Measurements from ENCODE around the gene PAMR1. TPM values are rescaled to one million over a fixed set of nuclear protein-coding genes. Genes with fewer than 3 reads are reported as not detected.

Gene PAMR1
- total RNA-seq, 4 donors from 2014 or later, result 12.7 to 20.8 (median 17.8) TPM

- no peak for TF ChIP-seq POLR2A (IDR thresholded peaks at IDR 0.05)
- TF ChIP-seq, protein P1, sequence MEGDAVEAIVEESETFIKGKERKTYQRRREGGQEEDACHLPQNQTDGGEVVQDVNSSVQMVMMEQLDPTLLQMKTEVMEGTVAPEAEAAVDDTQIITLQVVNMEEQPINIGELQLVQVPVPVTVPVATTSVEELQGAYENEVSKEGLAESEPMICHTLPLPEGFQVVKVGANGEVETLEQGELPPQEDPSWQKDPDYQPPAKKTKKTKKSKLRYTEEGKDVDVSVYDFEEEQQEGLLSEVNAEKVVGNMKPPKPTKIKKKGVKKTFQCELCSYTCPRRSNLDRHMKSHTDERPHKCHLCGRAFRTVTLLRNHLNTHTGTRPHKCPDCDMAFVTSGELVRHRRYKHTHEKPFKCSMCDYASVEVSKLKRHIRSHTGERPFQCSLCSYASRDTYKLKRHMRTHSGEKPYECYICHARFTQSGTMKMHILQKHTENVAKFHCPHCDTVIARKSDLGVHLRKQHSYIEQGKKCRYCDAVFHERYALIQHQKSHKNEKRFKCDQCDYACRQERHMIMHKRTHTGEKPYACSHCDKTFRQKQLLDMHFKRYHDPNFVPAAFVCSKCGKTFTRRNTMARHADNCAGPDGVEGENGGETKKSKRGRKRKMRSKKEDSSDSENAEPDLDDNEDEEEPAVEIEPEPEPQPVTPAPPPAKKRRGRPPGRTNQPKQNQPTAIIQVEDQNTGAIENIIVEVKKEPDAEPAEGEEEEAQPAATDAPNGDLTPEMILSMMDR (IDR thresholded peaks at IDR 0.05), result no peak
- DNase-seq (ENCODE audit: low spot score in 2 of 2), result no peak
- no peak overlapping the region for H3K4me3 ChIP-seq (ENCODE audit: low read depth, poor library complexity, severe bottlenecking)
- WGBS, 2 donors, result 57 to 71% methylated on average over 4 of the region's 4 CpGs
- intact Hi-C loops (cut with DNase I; ENCODE audit: low total_unique reads), result no loop called here
Measured at GRCh38 chr11:35424157-35424940, 101.1 kb downstream of the PAMR1 start.

GRCh38 chr11:35420371-35420770 lies 105.0 kb downstream of the PAMR1 start:
- 38 to 41% methylated on average over 17 of the region's 17 CpGs for WGBS, 2 donors
- no peak for TF ChIP-seq POLR2A (IDR thresholded peaks at IDR 0.05)
- TF ChIP-seq, protein P1 (IDR thresholded peaks at IDR 0.05), result no peak
- H3K4me3 ChIP-seq (ENCODE audit: low read depth, poor library complexity, severe bottlenecking), result no peak overlapping the region
- no peak for DNase-seq (ENCODE audit: low spot score in 2 of 2)
- intact Hi-C loops (cut with DNase I; ENCODE audit: low total_unique reads), result no loop called here

GRCh38 chr11:35419830-35420333 lies 105.5 kb downstream of the PAMR1 start:
- TF ChIP-seq POLR2A (IDR thresholded peaks at IDR 0.05), result no peak
- TF ChIP-seq, protein P1 (IDR thresholded peaks at IDR 0.05), result no peak
- H3K4me3 ChIP-seq (ENCODE audit: low read depth, poor library complexity, severe bottlenecking), result no peak overlapping the region
- DNase-seq (ENCODE audit: low spot score in 2 of 2), result no peak
- WGBS, 2 donors, result 34 to 40% methylated on average over 38 to 41 of the region's 41 CpGs
- intact Hi-C loops (cut with DNase I; ENCODE audit: low total_unique reads), result no loop called here

GRCh38 chr11:35419184-35419829 lies 106.1 kb downstream of the PAMR1 start, which contains the start of gene SLC1A2:
Gene SLC1A2, minus strand, starts transcription at chr11:35419558. Its CDS starts 592 bp downstream, at chr11:35418966.
- 0 to 4% methylated on average over 20 to 51 of the region's 71 CpGs for WGBS, 2 donors
- TF ChIP-seq, protein P1 (IDR thresholded peaks at IDR 0.05), result no peak
- TF ChIP-seq POLR2A (IDR thresholded peaks at IDR 0.05), result no peak
- intact Hi-C loops (cut with DNase I; ENCODE audit: low total_unique reads), result no loop called here
- H3K4me3 ChIP-seq (ENCODE audit: low read depth, poor library complexity, severe bottlenecking), result peak within 1 kb of the TSS; percentile 7
- no peak for DNase-seq (ENCODE audit: low spot score in 2 of 2)

DNA sequence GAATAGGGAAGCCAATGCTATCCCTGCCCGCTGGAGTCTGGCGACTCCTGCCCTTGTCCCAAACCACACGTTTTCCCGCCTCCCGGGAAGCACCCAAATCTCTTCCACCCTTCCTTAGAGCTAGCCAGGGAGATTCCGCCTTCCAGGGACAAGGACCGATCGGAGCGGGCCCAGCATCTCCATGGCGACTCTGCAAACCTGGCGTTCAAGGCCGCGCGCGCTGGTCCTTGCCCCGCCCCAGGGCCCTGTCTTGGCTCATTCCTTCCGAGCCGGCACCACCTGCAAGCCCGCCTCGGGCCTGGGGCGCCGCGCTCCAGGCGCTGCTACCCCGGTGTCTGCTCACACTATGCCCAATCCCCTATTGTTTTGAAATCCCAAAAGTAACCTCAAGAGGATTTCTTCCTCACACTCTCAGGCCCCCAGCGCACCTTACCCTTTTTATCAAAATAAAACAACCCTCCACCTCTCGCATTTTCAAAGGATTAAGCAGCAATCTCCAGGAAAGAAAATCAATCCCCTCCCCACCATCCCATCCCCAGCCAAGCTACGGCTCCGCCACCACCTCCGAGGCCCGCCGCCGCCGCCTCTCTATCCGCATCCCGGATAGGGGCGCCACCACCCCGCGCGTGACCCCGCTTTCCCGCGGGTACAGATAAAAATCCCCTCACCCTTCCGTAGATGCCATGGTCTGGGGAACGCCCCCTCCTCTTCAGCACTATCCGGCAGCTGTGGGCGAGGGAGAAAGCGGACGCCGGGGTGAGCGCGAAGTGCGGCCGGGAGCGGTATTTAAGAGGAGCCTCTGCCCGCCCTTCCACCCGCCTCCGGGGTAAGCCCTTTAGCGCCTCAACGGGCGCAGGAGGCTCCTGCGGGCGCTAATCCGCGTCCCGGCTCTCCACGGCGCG lies 106.9 kb downstream of the PAMR1 start:
- intact Hi-C loops (cut with DNase I; ENCODE audit: low total_unique reads), result no loop called here
- no peak for TF ChIP-seq POLR2A (IDR thresholded peaks at IDR 0.05)
- TF ChIP-seq, protein P1 (IDR thresholded peaks at IDR 0.05), result no peak
- H3K4me3 ChIP-seq (ENCODE audit: low read depth, poor library complexity, severe bottlenecking), result peak overlapping the region; percentile 7
- WGBS, 2 donors, result 6 to 11% methylated on average over 51 to 67 of the region's 69 CpGs
- no peak for DNase-seq (ENCODE audit: low spot score in 2 of 2)

All from lower leg skin (tissue), 4 donors.